Keratinocyte (primary cell): Measurements from ENCODE around the gene OXCT1. TPM values are rescaled to one million over a fixed set of nuclear protein-coding genes. Genes with fewer than 3 reads are reported as not detected.
"Not testable (repeated sequence)": the region's sequence is repeated elsewhere in the genome, so short reads cannot be mapped to it uniquely, and the experiment has no call there.

Experiments used
- DNase-seq: peaks from one replicate; pipeline ENCODE4 v3.0.0-alpha.2; 2011; ENCODE audit warnings: low read depth, missing footprints, low spot score
- FAIRE-seq: peaks from 2 replicates; lab custom pipeline; 2011; peaks lifted over from hg19 to GRCh38; lab: Jason Lieb, UNC
- H2AFZ ChIP-seq: 2 replicates; pipeline ENCODE4 v1.6.0; 2012; ENCODE audit warnings: low read length, control low read depth, inconsistent platforms; ENCODE audit not compliant: control insufficient read depth
- H3K27ac ChIP-seq: 2 replicates; pipeline ENCODE4 v1.5.1; 2011; ENCODE audit warnings: low read length; ENCODE audit not compliant: control insufficient read depth, insufficient read depth
- H3K27me3 ChIP-seq: 3 replicates; pipeline ENCODE4 v1.6.0; 2011; ENCODE audit warnings: low read length; ENCODE audit not compliant: control insufficient read depth, insufficient read depth; ENCODE audit errors: extremely low read depth
- H3K36me3 ChIP-seq, 2 experiments: 2 replicates in 1 of 2; 3 replicates in 1 of 2; pipeline ENCODE4 v1.5.1; 2011; ENCODE audit warnings: low read length in 2 of 2, mild to moderate bottlenecking in 1 of 2; ENCODE audit not compliant: control insufficient read depth in 2 of 2, insufficient read depth in 2 of 2; ENCODE audit errors: extremely low read depth in 1 of 2
- H3K4me1 ChIP-seq: 3 replicates; pipeline ENCODE4 v1.5.1; 2011; ENCODE audit warnings: low read length; ENCODE audit not compliant: control insufficient read depth, insufficient read depth; ENCODE audit errors: extremely low read depth
- H3K4me2 ChIP-seq: 3 replicates; pipeline ENCODE4 v1.6.0; 2011; ENCODE audit warnings: low read depth, low read length; ENCODE audit not compliant: control insufficient read depth, insufficient read depth; ENCODE audit errors: extremely low read depth
- H3K4me3 ChIP-seq, 3 experiments: fragments of 200-600 bp in 1 of 3; sonication (generic) in 1 of 3; 2 replicates in 2 of 3; 3 replicates in 1 of 3; pipeline ENCODE4 v1.5.1; 2011 to 2016; ENCODE audit warnings: low read length in 3 of 3, mild to moderate bottlenecking in 3 of 3, control low read depth in 2 of 3, inconsistent platforms in 1 of 3, low read depth in 1 of 3, mixed read lengths in 1 of 3, mixed run types in 1 of 3, moderate library complexity in 1 of 3; ENCODE audit not compliant: control insufficient read depth in 2 of 3, insufficient read depth in 2 of 3; ENCODE audit errors: extremely low read depth in 1 of 3
- H3K79me2 ChIP-seq: 2 replicates; pipeline ENCODE4 v1.6.0; 2012; ENCODE audit warnings: low read length; ENCODE audit not compliant: control insufficient read depth, insufficient read depth
- H3K9ac ChIP-seq: 3 replicates; pipeline ENCODE4 v1.6.0; 2011; ENCODE audit warnings: low read length; ENCODE audit not compliant: control insufficient read depth, insufficient read depth; ENCODE audit errors: extremely low read depth
- H3K9me1 ChIP-seq: 3 replicates; pipeline ENCODE4 v1.6.0; 2011; ENCODE audit warnings: low read length; ENCODE audit not compliant: control insufficient read depth, insufficient read depth; ENCODE audit errors: extremely low read depth
- H3K9me3 ChIP-seq: 2 replicates; pipeline ENCODE4 v1.5.1; 2012; ENCODE audit warnings: low read depth, low read length; ENCODE audit not compliant: control insufficient read depth
- H4K20me1 ChIP-seq: 3 replicates; pipeline ENCODE4 v1.6.0; 2011; ENCODE audit warnings: low read length; ENCODE audit not compliant: control insufficient read depth, insufficient read depth; ENCODE audit errors: extremely low read depth
- EZH2 ChIP-seq: IDR thresholded peaks from one replicate; pipeline ENCODE4 v1.6.1; 2012; ENCODE audit warnings: inconsistent platforms, mild to moderate bottlenecking, low read length, moderate library complexity
- dilution Hi-C: fragments of 300-500 bp; cut with MboI; formaldehyde crosslinking; loops from one replicate; pipeline ENCODE4 v1.7.0; 2020; ENCODE audit warnings: low sequenced_read_pairs; ENCODE audit not compliant: extremely low pct_ligation_motif_present
- polyA plus RNA-seq, 5 experiments: library from polyadenylated mRNA; depleted of rRNA in 3 of 5; stranded (reverse) in 3 of 5; stranded (forward) in 1 of 5; unstranded in 1 of 5; fragments of >200 nt; gene quantifications; 1 replicate in 1 of 5; 2 replicates in 3 of 5; 3 replicates in 1 of 5; pipeline versions ENCODE4 v1.2.1 to v1.2.3, GENCODE V29; 2011 to 2012; ENCODE audit warnings: missing spikeins in 2 of 5, low read depth in 1 of 5, low replicate concordance in 1 of 5
- TF ChIP-seq, protein P1 (sequence below), 3 experiments: IDR thresholded peaks in 1 of 3; conservative IDR thresholded peaks in 1 of 3; optimal IDR thresholded peaks in 1 of 3; 2 replicates in 2 of 3; 3 replicates in 1 of 3; pipeline versions ENCODE3 to v1.5.1; 2011; ENCODE audit warnings: low read length in 3 of 3, mild to moderate bottlenecking in 3 of 3, moderate library complexity in 2 of 3, control low read depth in 1 of 3, inconsistent platforms in 1 of 3; ENCODE audit not compliant: insufficient read depth in 2 of 3; ENCODE audit errors: extremely low read depth in 1 of 3

OXCT1 gene
- polyA plus RNA-seq, 1 donor (not counting 4 experiments of a cell fraction or from before 2014, with no cell fraction given) = 34.0 TPM

DNA sequence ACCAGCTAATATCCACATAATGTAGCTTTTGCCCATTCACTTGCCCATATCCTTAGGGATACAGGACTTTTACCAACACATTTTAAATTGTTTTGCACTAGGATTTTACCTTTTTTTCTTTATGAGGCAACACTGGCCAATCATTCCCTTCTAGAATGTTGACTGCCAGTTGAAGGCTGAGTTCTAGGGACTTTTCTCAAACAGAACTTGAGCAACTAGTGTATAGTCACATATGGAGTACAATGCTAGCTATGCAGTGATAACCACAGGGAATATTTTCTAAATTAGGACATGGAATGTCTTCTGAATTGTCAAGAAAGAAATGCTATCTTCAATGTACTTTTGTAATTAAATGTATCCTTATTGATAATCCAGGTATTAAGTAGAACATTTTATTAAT, 133.6 kb downstream of the OXCT1 start:
- dilution Hi-C loops = no loop called here
- Histone ChIP-seq H3K9me1 (no peaks in the 10 kb centered on the region), H3K9ac (no peak overlapping the region), H3K27me3 (no peaks in the 10 kb centered on the region), H3K4me3 (no peak overlapping the region), H3K4me2 (no peak overlapping the region), H3K79me2 (no peaks in the 10 kb centered on the region), H3K36me3 (peaks cover 5% of the 10 kb centered on the region in 2 experiments), H4K20me1 (no peaks in the 10 kb centered on the region), H3K9me3 (no peaks in the 10 kb centered on the region), H3K4me1 (no peaks in the 10 kb centered on the region), H3K27ac (no peak overlapping the region), H2AFZ (no peak overlapping the region)
- TF ChIP-seq EZH2 = no peak
- TF ChIP-seq, protein P1, sequence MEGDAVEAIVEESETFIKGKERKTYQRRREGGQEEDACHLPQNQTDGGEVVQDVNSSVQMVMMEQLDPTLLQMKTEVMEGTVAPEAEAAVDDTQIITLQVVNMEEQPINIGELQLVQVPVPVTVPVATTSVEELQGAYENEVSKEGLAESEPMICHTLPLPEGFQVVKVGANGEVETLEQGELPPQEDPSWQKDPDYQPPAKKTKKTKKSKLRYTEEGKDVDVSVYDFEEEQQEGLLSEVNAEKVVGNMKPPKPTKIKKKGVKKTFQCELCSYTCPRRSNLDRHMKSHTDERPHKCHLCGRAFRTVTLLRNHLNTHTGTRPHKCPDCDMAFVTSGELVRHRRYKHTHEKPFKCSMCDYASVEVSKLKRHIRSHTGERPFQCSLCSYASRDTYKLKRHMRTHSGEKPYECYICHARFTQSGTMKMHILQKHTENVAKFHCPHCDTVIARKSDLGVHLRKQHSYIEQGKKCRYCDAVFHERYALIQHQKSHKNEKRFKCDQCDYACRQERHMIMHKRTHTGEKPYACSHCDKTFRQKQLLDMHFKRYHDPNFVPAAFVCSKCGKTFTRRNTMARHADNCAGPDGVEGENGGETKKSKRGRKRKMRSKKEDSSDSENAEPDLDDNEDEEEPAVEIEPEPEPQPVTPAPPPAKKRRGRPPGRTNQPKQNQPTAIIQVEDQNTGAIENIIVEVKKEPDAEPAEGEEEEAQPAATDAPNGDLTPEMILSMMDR (optimal IDR thresholded peaks at IDR 0.05 in 1 of 3, IDR thresholded peaks at IDR 0.05 in 1 of 3, conservative IDR thresholded peaks at IDR 0.05 in 1 of 3; ENCODE audit: extremely low read depth in 1 of 3, insufficient read depth in 2 of 3, low read length in 3 of 3) = no peak
- DNase-seq = no peak
- FAIRE-seq = no peak

DNA sequence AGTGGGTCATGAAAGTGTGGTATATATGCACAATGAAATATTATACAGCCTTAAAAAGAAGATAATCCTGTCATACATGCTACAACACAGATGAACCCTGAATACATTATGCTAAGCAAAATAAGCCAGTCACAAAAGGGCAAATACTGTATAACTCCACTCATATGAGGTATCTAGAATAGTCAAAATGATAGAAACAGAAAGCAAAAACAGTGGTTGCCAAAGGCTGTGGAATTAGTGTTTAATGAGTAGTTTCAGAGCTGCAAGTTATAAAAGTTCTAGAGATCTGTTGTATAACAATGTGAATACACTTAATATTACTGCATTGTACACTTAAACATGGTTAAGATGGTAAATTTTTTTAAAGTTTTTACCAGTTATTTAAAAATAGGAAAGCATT, 135.0 kb downstream of the OXCT1 start:
- Histone ChIP-seq H3K4me1 (no peaks in the 10 kb centered on the region), H3K4me2 (no peak overlapping the region), H4K20me1 (no peaks in the 10 kb centered on the region), H3K36me3 (peaks cover 5% of the 10 kb centered on the region in 2 experiments), H3K27ac (no peak overlapping the region), H3K4me3 (no peak overlapping the region), H3K9ac (no peak overlapping the region), H3K9me3 (no peaks in the 10 kb centered on the region), H3K27me3 (no peaks in the 10 kb centered on the region), H3K79me2 (no peaks in the 10 kb centered on the region), H2AFZ (no peak overlapping the region), H3K9me1 (no peaks in the 10 kb centered on the region)
- no peak for FAIRE-seq
- no peak for TF ChIP-seq EZH2
- TF ChIP-seq, protein P1 (optimal IDR thresholded peaks at IDR 0.05 in 1 of 3, IDR thresholded peaks at IDR 0.05 in 1 of 3, conservative IDR thresholded peaks at IDR 0.05 in 1 of 3; ENCODE audit: extremely low read depth in 1 of 3, insufficient read depth in 2 of 3, low read length in 3 of 3) = no peak
- no peak for DNase-seq
- dilution Hi-C loops = no loop called here

DNA sequence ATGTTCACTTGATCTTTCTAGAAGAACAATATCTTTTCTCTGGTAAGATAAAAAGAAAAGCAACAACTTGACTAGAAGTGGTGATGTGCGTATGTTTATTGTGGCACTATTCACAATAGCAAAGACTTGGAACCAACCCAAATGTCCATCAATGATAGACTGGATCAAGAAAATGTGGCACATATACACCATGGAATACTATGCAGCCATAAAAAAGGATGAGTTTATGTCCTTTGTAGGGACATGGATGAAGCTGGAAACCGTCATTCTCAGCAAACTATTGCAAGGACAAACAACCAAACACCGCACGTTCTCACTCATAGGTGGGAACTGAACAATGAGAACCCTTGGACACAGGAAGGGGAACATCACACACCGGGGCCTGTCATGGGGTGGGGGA, 140.8 kb downstream of the OXCT1 start:
- H3K4me2 ChIP-seq, H2AFZ ChIP-seq, dilution Hi-C loops, H3K36me3 ChIP-seq, FAIRE-seq, H3K4me1 ChIP-seq, DNase-seq, H3K79me2 ChIP-seq, H3K27ac ChIP-seq, H3K27me3 ChIP-seq, H3K4me3 ChIP-seq, H3K9ac ChIP-seq, H3K9me3 ChIP-seq, H4K20me1 ChIP-seq, H3K9me1 ChIP-seq: not testable (repeated sequence)
